ENCODE results near the gene CMSS1.
"Not testable (repeated sequence)": the region's sequence is repeated elsewhere in the genome, so short reads cannot be mapped to it uniquely, and the experiment has no call there.

Gene CMSS1

DNA sequence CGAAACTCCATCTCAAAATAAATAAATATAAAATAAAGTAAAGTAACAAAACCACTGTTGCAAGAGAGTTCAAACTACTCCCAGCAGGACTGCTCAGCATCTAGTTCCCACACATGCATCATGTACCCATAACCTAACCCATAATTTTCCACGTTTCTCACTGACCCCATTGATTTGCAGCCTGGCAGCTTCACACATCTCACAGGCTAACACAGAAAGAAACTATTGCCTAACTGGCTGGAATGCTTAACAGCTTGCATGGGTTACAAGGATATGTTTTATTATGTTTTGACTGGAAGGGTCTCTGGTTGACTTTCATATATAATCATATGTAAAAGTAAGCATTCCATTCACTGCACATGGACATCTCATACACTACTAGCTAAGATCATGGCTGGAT is 387.5 kb downstream of the CMSS1 start:
- FAIRE-seq = no peak

DNA sequence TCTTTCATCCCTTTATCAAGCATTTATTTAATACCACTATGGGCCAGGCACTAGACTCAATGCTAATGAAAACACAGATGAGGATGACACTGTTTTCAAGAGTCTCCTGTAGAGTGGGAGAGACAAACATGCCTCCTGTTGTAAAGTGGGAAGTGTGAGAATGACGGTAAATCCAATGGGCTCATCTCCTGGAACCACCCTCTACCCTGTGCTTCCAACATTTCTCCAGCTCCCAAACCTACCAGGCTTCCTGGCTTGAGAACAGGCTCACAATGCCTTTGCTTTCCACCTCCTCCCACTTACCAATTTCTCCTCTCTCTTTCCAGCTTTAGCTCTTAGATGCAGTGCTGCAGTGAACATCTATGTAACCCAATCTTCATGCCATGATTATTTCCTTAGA is 389.0 kb downstream of the CMSS1 start:
- FAIRE-seq = no peak

- FAIRE-seq = no peak
Observed at GRCh38 chr3:100207886-100208285, 390.2 kb downstream of the CMSS1 start.

DNA sequence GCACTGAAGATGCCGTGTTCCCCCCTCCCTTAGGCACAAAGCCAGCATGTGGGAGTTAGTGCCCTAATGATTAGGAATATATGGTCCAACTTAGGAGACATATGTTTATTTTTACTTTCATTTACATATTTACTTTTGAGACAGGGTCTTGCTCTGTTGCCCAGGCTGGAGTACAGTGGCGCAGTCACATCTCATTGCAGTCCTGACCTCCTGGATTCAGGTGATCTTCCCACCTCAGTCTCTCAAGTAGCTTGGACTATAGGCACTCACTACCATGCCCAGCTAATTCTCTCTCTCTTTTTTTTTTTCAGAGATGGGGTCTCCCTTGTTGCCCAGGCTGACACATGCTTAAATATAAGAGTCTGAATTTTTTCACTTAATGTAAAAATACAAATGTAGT is 391.5 kb downstream of the CMSS1 start:
- FAIRE-seq = no peak

DNA sequence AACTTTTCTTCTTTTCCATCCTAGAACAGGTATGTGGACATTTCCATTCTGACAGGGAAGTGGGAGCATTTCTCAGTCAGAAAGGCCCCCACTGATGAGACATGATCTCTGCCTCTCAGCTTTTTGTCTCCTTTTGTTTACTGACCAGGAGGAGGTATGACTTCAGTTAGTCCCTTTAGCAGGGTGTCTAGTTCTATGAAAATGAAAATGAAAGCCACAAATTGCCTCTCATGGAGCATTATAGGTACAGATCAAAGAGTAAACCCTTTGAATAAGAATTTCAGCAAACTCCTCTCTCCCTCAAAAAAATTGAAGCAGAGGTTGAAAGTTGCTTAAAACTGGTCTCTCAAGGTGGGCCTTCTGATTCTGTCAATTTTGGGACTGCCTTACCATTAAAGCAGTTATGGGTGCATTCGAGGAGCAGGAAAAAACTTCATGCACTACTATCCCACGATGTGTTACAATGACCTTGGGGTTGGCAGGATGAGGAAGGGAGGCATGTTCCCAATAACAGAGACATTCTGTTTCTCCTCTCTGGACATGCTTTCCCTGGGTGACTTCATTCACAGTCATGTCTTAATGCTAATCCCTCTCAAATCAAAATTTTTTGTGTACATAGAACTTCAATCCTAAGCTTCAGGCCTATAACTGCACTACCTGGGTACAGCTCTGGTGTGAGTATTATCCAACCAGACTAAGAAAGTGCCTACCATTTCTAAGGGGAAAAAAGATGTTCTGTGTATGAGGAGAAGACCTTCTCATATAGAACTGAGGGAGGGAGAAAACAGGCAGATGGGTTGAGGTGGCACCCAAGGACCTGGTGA is 392.5 kb downstream of the CMSS1 start:
- no peak for FAIRE-seq

DNA sequence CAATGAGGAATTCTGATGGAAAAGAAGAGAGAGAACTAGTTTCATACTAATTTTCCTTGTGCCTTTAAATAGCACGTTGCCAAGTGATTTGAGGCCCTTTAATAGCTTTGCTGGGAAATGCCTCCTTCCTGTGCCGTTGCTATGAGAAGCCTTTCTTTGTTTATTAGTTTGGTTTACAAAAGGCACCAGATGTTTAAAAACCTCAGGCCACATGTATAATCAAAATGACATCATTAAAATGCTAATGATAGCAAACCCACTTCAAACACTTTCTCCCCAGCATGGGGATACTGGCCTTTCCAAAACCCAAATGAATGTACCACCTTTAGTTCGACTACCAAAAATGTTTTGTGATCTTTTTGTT is 393.1 kb downstream of the CMSS1 start:
- FAIRE-seq = peak; percentile 98

DNA sequence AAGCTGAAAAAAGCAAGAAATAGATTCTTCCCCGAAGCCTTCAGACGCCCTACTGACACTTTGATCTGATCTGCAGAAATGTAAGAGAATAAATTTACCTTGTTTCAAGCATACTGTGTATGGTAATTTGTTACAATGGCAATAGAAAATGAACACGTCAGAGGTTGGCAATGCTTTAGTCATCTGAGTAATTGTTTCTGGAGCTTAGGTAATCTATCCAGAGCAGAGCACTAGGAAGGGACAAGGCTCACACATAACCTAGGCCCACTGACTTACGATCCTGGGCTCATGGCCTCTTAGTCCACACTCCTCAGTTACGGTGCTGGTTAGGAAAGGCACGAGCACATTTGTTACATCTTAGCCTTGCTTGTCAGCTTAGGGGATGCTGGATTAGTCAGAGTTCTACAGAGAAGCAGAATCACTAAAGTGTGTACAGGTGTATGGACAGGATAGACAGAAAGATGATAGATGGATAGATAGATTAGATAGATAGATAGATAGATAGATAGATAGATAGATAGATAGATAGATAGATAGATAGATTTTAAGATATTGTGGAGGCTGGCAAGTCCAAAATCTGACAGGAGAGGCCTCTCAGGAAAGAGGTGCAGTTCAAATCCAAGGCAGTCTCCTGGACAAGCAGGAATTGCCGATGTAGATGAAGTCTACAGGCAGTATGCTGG is 396.4 kb downstream of the CMSS1 start:
- FAIRE-seq = no peak

- no peak for FAIRE-seq
Observed at GRCh38 chr3:100214574-100214964, 396.9 kb downstream of the CMSS1 start.

GRCh38 chr3:100216713-100217112 is 399.1 kb downstream of the CMSS1 start:
- no peak for FAIRE-seq

- FAIRE-seq = no peak
Observed at GRCh38 chr3:100221159-100221558, 403.5 kb downstream of the CMSS1 start.

- FAIRE-seq = no peak
Observed at GRCh38 chr3:100225193-100225592, 407.5 kb downstream of the CMSS1 start.

- no peak for FAIRE-seq
Observed at GRCh38 chr3:100225883-100226282, 408.2 kb downstream of the CMSS1 start.

DNA sequence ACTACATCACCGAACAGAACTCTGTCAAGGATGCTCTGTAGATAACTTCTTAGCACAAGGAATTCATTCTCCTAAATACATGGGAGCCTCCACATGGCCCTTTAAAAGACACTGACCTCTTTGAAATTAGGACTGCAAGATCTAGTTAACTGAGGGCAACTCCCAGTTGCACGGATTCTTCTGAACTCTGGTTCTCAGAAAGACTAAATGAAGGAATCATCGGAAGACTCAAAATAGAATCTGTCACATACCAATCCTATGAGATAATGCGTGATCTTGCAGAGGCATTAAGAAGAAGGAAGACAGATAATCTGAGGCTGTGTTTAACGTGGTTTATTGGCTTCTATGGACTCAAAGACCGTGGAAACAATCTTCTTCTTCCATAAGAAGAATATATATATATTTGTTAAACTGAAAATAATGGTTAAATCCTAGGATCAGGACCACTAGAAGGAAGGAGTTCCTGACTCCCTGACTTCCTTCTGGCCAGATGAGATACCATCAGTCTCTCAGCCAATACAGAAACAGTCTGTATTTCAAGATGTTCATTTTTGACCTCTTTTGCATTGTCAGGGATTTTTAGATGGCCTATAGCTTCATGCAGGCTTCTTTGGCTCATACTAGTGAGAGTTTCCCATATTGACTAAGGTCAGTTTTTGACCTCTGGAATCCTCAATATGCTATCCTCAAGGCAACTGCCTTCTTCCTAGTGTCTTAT is 409.2 kb downstream of the CMSS1 start:
- FAIRE-seq = no peak

DNA sequence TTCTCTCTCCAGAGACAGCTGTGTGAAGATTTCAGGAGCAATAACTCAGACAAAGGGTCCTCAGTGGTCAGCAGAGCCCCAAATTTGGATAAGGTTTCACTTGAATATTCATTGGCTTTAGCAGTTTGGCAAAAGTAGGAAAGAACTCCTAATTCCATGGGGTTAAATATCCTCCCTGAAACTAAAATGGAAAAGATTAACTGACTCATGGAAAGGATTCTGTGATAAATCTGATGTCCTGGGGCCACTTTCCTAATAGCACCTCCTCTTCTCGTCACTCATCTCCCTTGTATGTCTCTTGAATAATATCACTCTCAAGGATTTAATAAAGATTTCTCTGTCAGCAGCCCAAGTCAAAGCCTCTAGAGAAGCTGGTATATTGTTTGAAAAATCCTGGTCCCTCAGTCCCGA is 409.9 kb downstream of the CMSS1 start:
- FAIRE-seq = no peak

GRCh38 chr3:100228247-100228646 is 410.6 kb downstream of the CMSS1 start:
- FAIRE-seq = no peak

GRCh38 chr3:100229188-100229587 is 411.5 kb downstream of the CMSS1 start:
- not testable (repeated sequence) for FAIRE-seq

DNA sequence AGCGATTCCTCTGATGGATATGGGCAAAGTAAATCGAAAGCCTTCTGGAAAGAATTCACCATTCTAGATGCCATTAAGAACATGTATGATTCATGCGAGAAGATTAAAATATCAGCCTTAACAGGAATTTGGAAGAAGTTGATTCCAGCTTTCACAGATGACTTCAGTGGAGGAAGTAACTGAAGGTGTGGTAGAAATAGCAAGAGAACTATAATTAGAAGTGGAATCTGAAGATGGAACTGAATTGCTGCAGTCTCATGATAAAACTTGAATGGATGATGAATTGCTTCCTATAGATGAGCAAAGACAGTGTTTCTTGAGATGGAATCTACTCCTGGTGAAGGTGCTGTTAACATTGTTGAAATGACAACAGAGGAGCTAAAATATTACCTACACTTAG is 413.0 kb downstream of the CMSS1 start:
- FAIRE-seq = no peak

Data from islet of Langerhans (tissue), 1 donor.